PC-3 (cell line): ENCODE results near the gene AMPD2. TPM values are rescaled to one million over a fixed set of nuclear protein-coding genes. Genes with fewer than 3 reads are reported as not detected.

Experiments used
- ATAC-seq: fragments of 200-7000 bp; cut with Tn5 transposase; 2 replicates; pipeline ENCODE4 v1.9.1; 2020; ENCODE audit warnings: mild to moderate bottlenecking, moderate library complexity
- BruUV-seq: library from RNA; stranded (reverse); fragments of 400-500 nt; replicated peaks from 2 replicates; lab custom pipeline; 2021; lab: Mats Ljungman, UMichigan
- CTCF ChIA-PET: fragments of 300-600 bp; sonication (Branson Sonifier 250); formaldehyde crosslinking; loops from one replicate; lab custom pipeline; 2022; ENCODE audit warnings: antibody characterized with exemption; lab: Charles Lee
- POLR2A ChIA-PET: fragments of 300-600 bp; sonication (Branson Sonifier 250); formaldehyde crosslinking; loops from one replicate; lab custom pipeline; 2022; ENCODE audit warnings: antibody characterized with exemption; ENCODE audit not compliant: unreplicated experiment; lab: Charles Lee
- DNase-seq: peaks from one replicate; pipeline ENCODE4 v3.0.0-alpha.2; 2015
- H2AFZ ChIP-seq: fragments of 300-600 bp; sonication (generic); 2 replicates; pipeline ENCODE4 v1.6.0; 2016; ENCODE audit warnings: antibody characterized with exemption, low read length
- H3F3A ChIP-seq: fragments of 300-600 bp; sonication (generic); one replicate; pipeline ENCODE4 v1.6.0; 2017; ENCODE audit warnings: antibody characterized with exemption, low read length, control low read depth, mild to moderate bottlenecking; ENCODE audit not compliant: unreplicated experiment
- H3K27ac ChIP-seq: fragments of 300-600 bp; sonication (generic); 2 replicates; pipeline ENCODE4 v1.5.1; 2016; ENCODE audit warnings: mild to moderate bottlenecking, low read length
- H3K27me3 ChIP-seq: fragments of 300-600 bp; sonication (generic); 2 replicates; pipeline ENCODE4 v1.6.1; 2016; ENCODE audit warnings: low read length, mixed read lengths
- H3K36me3 ChIP-seq: fragments of 300-600 bp; sonication (generic); 2 replicates; pipeline ENCODE4 v1.6.1; 2016; ENCODE audit warnings: low read depth, mixed run types, low read length, mixed read lengths
- H3K4me1 ChIP-seq: fragments of 300-600 bp; sonication (generic); 2 replicates; pipeline ENCODE4 v1.5.1; 2016; ENCODE audit warnings: low read length; ENCODE audit not compliant: insufficient read depth
- H3K4me2 ChIP-seq: fragments of 300-600 bp; sonication (generic); 2 replicates; pipeline ENCODE4 v1.6.0; 2016; ENCODE audit warnings: low read length
- H3K4me3 ChIP-seq: fragments of 300-600 bp; sonication (generic); 2 replicates; pipeline ENCODE4 v1.5.1; 2016; ENCODE audit warnings: mild to moderate bottlenecking, low read length, mixed read lengths
- H3K79me2 ChIP-seq: fragments of 300-600 bp; sonication (generic); 2 replicates; pipeline ENCODE4 v1.6.1; 2017; ENCODE audit warnings: low read length, mixed read lengths
- H3K9ac ChIP-seq: fragments of 300-600 bp; sonication (generic); 2 replicates; pipeline ENCODE4 v1.6.0; 2016; ENCODE audit warnings: mild to moderate bottlenecking, low read length
- H3K9me2 ChIP-seq: fragments of 300-600 bp; sonication (generic); replicated peaks from 2 replicates; pipeline ENCODE4 v1.6.1; 2016; ENCODE audit warnings: mixed run types, low read length, mixed read lengths
- H3K9me3 ChIP-seq: fragments of 300-600 bp; sonication (generic); 2 replicates; pipeline ENCODE4 v1.6.1; 2016; ENCODE audit warnings: low read length, mixed read lengths
- H4K20me1 ChIP-seq: fragments of 300-600 bp; sonication (generic); 2 replicates; pipeline ENCODE4 v1.6.1; 2016; ENCODE audit warnings: low read length, mixed read lengths
- EZH2 ChIP-seq: fragments of 300-600 bp; sonication (generic); IDR thresholded peaks from one replicate; pipeline ENCODE4 v1.6.1; 2017; ENCODE audit warnings: antibody characterized with exemption, mild to moderate bottlenecking, low read length; ENCODE audit not compliant: unreplicated experiment
- EZH2phosphoT487 ChIP-seq: fragments of 300-600 bp; sonication (generic); IDR thresholded peaks from 2 replicates; pipeline ENCODE4 v1.6.1; 2018; ENCODE audit warnings: mild to moderate bottlenecking, antibody characterized with exemption, low read length, borderline replicate concordance
- intact Hi-C: fragments of 100-400 bp; cut with micrococcal nuclease; formaldehyde crosslinking; loops from 2 replicates; pipeline ENCODE4 v1.9.0; 2023
- total RNA-seq: library from RNA; depleted of rRNA; stranded (reverse); fragments of >200 nt; gene quantifications from 2 replicates; pipeline ENCODE4 v1.2.3, GENCODE V29; 2014
- TF ChIP-seq, protein P1 (sequence below): fragments of 300-600 bp; sonication (generic); conservative IDR thresholded peaks from 2 replicates; pipeline ENCODE4 v1.5.1; 2017; ENCODE audit warnings: antibody characterized with exemption, low read depth, mild to moderate bottlenecking, low read length

Gene AMPD2
- total RNA-seq, 1 experiment from 2014 or later: 75.3 TPM

DNA sequence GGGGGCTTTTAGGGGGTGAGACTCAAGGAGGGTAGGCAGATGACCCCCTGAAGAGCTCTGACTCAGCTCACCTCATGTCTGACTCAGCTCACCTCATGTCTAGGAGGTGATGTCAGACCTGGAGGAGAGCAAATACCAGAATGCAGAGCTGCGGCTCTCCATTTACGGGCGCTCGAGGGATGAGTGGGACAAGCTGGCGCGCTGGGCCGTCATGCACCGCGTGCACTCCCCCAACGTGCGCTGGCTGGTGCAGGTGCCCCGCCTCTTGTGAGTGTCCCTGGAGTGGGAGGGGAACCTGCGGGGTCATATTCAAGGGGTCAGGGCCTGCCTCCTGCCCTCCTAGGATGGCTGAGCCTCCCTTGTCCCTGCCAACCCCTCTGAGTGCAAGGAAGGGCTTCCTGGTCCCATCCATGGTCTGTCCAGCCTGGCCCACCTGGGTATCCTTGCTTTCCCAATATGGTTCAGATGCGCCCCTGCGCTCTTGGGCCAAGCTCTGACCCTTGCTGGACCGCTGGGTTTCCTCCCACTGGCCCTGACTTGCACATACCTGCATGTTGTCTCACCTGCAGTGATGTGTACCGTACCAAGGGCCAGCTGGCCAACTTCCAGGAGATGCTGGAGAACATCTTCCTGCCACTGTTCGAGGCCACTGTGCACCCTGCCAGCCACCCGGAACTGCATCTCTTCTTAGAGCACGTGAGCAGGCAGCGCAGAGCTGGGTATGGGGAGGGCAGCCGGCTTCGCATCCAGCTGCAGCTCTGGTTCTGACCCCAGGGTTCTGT lies 9.1 kb downstream of the AMPD2 start:
- Histone ChIP-seq H4K20me1 (no peaks in the 10 kb centered on the region), H3F3A (no peaks in the 10 kb centered on the region), H3K9me2 (no peaks in the 10 kb centered on the region), H3K27me3 (no peaks in the 10 kb centered on the region), H3K79me2 (peaks cover 11% of the 10 kb centered on the region), H3K9me3 (no peaks in the 10 kb centered on the region), H3K9ac (no peak overlapping the region), H3K36me3 (peaks cover 32% of the 10 kb centered on the region), H3K4me1 (no peaks in the 10 kb centered on the region), H2AFZ (no peak overlapping the region), H3K4me2 (no peak overlapping the region), H3K27ac (no peak overlapping the region), H3K4me3 (no peak overlapping the region)
- POLR2A ChIA-PET: no interaction called here
- CTCF ChIA-PET: no interaction called here
- no peak for TF ChIP-seq EZH2
- no peak for TF ChIP-seq EZH2phosphoT487
- TF ChIP-seq, protein P1, sequence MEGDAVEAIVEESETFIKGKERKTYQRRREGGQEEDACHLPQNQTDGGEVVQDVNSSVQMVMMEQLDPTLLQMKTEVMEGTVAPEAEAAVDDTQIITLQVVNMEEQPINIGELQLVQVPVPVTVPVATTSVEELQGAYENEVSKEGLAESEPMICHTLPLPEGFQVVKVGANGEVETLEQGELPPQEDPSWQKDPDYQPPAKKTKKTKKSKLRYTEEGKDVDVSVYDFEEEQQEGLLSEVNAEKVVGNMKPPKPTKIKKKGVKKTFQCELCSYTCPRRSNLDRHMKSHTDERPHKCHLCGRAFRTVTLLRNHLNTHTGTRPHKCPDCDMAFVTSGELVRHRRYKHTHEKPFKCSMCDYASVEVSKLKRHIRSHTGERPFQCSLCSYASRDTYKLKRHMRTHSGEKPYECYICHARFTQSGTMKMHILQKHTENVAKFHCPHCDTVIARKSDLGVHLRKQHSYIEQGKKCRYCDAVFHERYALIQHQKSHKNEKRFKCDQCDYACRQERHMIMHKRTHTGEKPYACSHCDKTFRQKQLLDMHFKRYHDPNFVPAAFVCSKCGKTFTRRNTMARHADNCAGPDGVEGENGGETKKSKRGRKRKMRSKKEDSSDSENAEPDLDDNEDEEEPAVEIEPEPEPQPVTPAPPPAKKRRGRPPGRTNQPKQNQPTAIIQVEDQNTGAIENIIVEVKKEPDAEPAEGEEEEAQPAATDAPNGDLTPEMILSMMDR: no peak
- DNase-seq: peak; percentile 49
- ATAC-seq: peak; percentile 61; the same call in 1 of the 2 replicates
- intact Hi-C loops: no loop called here
- BruUV-seq: no TSS peak

DNA sequence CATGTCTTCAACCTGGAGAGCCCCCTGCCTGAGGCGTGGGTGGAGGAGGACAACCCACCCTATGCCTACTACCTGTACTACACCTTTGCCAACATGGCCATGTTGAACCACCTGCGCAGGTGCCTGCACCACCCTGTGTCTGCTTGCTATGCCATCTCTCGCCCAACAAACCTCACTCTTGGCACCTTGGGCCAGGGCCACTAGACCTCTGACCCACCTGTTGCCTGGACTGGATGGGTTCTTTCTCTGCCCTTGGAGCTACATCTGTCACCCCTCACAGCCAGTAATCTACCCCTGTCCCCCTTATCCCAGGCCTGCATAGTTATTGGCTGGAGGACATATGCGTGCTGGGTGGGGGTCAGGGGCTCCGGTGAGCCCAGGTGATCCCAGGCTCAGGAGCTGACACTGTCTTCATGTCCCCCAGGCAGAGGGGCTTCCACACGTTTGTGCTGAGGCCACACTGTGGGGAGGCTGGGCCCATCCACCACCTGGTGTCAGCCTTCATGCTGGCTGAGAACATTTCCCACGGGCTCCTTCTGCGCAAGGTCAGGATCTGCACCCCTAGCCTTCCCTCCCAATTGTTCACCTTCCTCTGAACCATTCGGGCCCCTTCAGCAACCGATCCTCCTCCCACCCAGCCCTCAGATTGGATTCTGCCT lies 9.9 kb downstream of the AMPD2 start:
- H3K4me2 ChIP-seq: no peak overlapping the region
- H3F3A ChIP-seq: no peaks in the 10 kb centered on the region
- no peaks in the 10 kb centered on the region for H3K9me2 ChIP-seq
- no TSS peak for BruUV-seq
- peaks cover 3% of the 10 kb centered on the region for H3K79me2 ChIP-seq
- no peaks in the 10 kb centered on the region for H3K9me3 ChIP-seq
- ChIA-PET POLR2A (no interaction called here), CTCF (interaction anchor here (1.8 kb wide), 1 partner anchor 83 kb away, joined by 9 read pairs; no protein-coding TSS in a partner anchor)
- H3K27me3 ChIP-seq: no peaks in the 10 kb centered on the region
- intact Hi-C loops: no loop called here
- H3K4me1 ChIP-seq: no peaks in the 10 kb centered on the region
- H2AFZ ChIP-seq: no peak overlapping the region
- no peak for TF ChIP-seq EZH2
- no peak for TF ChIP-seq EZH2phosphoT487
- TF ChIP-seq, protein P1: no peak
- H3K27ac ChIP-seq: no peak overlapping the region
- H4K20me1 ChIP-seq: no peaks in the 10 kb centered on the region
- ATAC-seq: no peak
- no peak for DNase-seq
- H3K36me3 ChIP-seq: peaks cover 32% of the 10 kb centered on the region
- H3K4me3 ChIP-seq: no peak overlapping the region
- no peak overlapping the region for H3K9ac ChIP-seq
